HG02763 (cell line): ENCODE data around the gene NEK9.

Experiments
- ATAC-seq: cut with Tn5 transposase; IDR thresholded peaks from one replicate; pipeline ENCODE4 v1.9.1; 2021; ENCODE audit warnings: mild to moderate bottlenecking, moderate library complexity; ENCODE audit not compliant: unreplicated experiment

The NEK9 gene

GRCh38 chr14:75042035-75042434, 84.8 kb downstream of the NEK9 start:
- no peak for ATAC-seq

- ATAC-seq, result no peak
These were observed 85.2 kb downstream of the NEK9 start for GRCh38 chr14:75041613-75042012.

- no peak for ATAC-seq
These were observed 85.9 kb downstream of the NEK9 start for GRCh38 chr14:75040959-75041358.

GRCh38 chr14:75040507-75040906, 86.3 kb downstream of the NEK9 start:
- no peak for ATAC-seq

- no peak for ATAC-seq
These were observed 93.9 kb downstream of the NEK9 start for GRCh38 chr14:75032939-75033338.

GRCh38 chr14:75030147-75030546, 96.7 kb downstream of the NEK9 start:
- no peak for ATAC-seq
